HEK293 (cell line): ENCODE data around the gene THSD7A.

ENCODE experiments used
- ZSCAN30 ChIP-seq: fragments of 450-650 bp; IDR thresholded peaks from 2 replicates; pipeline ENCODE4 v1.5.1; 2018; ENCODE audit warnings: missing biosample characterization, mild to moderate bottlenecking, missing genetic modification characterization, moderate library complexity
- TF ChIP-seq, protein P1 (sequence below): fragments of 450-650 bp; formaldehyde crosslinking; IDR thresholded peaks from 2 replicates; pipeline ENCODE4 v1.5.1; 2016; ENCODE audit warnings: missing biosample characterization, missing genetic modification characterization
- TF ChIP-seq, protein P2 (sequence below): fragments of 450-650 bp; formaldehyde crosslinking; IDR thresholded peaks from 2 replicates; pipeline ENCODE4 v1.5.1; 2016; ENCODE audit warnings: missing biosample characterization, missing genetic modification characterization
- TF ChIP-seq, protein P3 (sequence below): fragments of 450-650 bp; formaldehyde crosslinking; IDR thresholded peaks from 2 replicates; pipeline ENCODE4 v1.5.1; 2016; ENCODE audit warnings: missing biosample characterization, missing genetic modification characterization
- TF ChIP-seq, protein P4 (sequence below): fragments of 450-650 bp; formaldehyde crosslinking; IDR thresholded peaks from 2 replicates; pipeline ENCODE4 v1.5.1; 2016; ENCODE audit warnings: missing biosample characterization, missing genetic modification characterization

- TF ChIP-seq ZSCAN30 (tag by site-specific recombination) = no peak
- TF ChIP-seq, protein P1, sequence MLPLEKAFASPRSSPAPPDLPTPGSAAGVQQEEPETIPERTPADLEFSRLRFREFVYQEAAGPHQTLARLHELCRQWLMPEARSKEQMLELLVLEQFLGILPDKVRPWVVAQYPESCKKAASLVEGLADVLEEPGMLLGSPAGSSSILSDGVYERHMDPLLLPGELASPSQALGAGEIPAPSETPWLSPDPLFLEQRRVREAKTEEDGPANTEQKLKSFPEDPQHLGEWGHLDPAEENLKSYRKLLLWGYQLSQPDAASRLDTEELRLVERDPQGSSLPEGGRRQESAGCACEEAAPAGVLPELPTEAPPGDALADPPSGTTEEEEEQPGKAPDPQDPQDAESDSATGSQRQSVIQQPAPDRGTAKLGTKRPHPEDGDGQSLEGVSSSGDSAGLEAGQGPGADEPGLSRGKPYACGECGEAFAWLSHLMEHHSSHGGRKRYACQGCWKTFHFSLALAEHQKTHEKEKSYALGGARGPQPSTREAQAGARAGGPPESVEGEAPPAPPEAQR (tag by site-specific recombination) = no peak
- TF ChIP-seq, protein P2, sequence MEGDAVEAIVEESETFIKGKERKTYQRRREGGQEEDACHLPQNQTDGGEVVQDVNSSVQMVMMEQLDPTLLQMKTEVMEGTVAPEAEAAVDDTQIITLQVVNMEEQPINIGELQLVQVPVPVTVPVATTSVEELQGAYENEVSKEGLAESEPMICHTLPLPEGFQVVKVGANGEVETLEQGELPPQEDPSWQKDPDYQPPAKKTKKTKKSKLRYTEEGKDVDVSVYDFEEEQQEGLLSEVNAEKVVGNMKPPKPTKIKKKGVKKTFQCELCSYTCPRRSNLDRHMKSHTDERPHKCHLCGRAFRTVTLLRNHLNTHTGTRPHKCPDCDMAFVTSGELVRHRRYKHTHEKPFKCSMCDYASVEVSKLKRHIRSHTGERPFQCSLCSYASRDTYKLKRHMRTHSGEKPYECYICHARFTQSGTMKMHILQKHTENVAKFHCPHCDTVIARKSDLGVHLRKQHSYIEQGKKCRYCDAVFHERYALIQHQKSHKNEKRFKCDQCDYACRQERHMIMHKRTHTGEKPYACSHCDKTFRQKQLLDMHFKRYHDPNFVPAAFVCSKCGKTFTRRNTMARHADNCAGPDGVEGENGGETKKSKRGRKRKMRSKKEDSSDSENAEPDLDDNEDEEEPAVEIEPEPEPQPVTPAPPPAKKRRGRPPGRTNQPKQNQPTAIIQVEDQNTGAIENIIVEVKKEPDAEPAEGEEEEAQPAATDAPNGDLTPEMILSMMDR = no peak
- TF ChIP-seq, protein P3, sequence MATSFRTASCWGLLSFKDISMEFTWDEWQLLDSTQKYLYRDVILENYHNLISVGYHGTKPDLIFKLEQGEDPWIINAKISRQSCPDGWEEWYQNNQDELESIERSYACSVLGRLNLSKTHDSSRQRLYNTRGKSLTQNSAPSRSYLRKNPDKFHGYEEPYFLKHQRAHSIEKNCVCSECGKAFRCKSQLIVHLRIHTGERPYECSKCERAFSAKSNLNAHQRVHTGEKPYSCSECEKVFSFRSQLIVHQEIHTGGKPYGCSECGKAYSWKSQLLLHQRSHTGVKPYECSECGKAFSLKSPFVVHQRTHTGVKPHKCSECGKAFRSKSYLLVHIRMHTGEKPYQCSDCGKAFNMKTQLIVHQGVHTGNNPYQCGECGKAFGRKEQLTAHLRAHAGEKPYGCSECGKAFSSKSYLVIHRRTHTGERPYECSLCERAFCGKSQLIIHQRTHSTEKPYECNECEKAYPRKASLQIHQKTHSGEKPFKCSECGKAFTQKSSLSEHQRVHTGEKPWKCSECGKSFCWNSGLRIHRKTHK (tag by site-specific recombination) = no peak
- TF ChIP-seq, protein P4, sequence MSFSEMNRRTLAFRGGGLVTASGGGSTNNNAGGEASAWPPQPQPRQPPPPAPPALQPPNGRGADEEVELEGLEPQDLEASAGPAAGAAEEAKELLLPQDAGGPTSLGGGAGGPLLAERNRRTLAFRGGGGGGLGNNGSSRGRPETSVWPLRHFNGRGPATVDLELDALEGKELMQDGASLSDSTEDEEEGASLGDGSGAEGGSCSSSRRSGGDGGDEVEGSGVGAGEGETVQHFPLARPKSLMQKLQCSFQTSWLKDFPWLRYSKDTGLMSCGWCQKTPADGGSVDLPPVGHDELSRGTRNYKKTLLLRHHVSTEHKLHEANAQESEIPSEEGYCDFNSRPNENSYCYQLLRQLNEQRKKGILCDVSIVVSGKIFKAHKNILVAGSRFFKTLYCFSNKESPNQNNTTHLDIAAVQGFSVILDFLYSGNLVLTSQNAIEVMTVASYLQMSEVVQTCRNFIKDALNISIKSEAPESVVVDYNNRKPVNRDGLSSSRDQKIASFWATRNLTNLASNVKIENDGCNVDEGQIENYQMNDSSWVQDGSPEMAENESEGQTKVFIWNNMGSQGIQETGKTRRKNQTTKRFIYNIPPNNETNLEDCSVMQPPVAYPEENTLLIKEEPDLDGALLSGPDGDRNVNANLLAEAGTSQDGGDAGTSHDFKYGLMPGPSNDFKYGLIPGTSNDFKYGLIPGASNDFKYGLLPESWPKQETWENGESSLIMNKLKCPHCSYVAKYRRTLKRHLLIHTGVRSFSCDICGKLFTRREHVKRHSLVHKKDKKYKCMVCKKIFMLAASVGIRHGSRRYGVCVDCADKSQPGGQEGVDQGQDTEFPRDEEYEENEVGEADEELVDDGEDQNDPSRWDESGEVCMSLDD = no peak
Observed at GRCh38 chr7:11784769-11785536, 47.0 kb downstream of the THSD7A start.
